Stimulated activated CD4-positive, alpha-beta T cell treated with anti-CD3 and anti-CD28 coated beads, Interleukin-12 subunit alpha, Interleukin-12 subunit beta, amount 100 ng/mL, for 24 hours (primary cell): ENCODE data around the gene CD226.
"Not testable (repeated sequence)": the region's sequence is repeated elsewhere in the genome, so short reads cannot be mapped to it uniquely, and the experiment has no call there.

ENCODE experiments used
- DNase-seq, 2 experiments: peaks; one replicate each; pipeline ENCODE4 v3.0.0-alpha.2; 2020; ENCODE audit warnings: low read depth in 2 of 2

CD226 gene

DNA sequence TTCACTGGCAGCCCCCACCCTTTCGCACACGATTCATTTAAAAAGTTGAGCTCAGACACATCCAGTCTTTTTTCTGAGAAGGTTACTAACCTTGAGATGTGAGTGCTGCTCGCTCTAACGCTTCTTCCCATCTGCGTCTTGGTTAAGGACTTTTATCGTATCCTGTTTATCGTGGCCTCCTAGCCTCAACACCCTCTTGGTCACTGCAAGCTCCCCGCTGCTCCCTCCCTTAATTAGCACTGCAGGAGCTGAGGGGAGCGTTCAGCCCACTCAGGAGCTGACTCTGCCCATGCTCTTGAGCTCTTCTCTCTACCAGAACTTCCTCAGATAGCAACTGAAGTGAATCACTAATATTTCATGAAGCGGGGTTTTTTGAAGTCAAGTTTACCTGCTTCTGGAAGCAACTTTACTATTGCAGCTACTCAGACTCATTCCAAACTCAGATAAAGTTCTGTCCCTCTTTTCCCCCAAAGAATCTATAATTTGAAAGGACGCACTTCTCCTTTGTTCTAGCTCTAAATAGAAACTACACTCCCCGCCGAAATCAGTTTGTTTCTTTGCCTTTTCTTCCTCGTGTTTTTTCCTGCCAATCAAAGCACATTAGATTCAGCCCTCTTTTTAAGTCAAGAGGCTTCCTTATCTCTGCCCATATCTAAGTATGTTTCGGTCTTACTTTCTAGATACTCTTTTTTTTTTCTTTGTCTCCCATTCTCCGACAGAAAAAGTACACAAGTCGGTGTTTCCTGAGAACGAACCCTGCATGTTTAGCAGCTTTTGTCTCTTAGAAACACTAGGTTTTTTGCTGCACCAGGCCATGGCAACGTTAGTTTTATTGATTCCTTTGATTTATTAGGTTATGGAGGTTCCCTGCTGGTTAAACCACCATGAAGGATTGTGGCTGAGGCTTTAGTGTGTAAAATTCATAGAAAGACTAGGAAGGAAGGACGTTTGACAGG lies 9.3 kb upstream of the CD226 start:
- DNase-seq: no peak

DNA sequence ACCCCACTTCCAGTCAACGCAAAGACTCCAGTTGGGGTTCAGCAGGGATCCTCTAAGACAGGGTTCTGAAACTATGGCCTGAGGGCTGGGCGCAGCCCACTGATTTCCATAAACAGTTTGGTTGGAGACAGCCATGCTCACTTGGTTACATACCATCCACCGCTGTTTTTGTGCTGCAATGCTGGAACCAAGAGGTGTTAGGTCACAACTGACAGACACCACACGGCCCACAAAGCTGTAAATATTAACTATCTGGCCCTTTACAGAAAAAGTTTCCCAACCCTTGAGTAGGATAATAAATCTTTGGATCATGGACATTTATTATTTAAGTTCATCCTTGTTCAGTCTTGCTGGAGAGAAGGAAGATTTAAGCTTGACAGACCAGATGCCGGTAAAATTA lies 8.4 kb upstream of the CD226 start:
- no peak for DNase-seq

DNA sequence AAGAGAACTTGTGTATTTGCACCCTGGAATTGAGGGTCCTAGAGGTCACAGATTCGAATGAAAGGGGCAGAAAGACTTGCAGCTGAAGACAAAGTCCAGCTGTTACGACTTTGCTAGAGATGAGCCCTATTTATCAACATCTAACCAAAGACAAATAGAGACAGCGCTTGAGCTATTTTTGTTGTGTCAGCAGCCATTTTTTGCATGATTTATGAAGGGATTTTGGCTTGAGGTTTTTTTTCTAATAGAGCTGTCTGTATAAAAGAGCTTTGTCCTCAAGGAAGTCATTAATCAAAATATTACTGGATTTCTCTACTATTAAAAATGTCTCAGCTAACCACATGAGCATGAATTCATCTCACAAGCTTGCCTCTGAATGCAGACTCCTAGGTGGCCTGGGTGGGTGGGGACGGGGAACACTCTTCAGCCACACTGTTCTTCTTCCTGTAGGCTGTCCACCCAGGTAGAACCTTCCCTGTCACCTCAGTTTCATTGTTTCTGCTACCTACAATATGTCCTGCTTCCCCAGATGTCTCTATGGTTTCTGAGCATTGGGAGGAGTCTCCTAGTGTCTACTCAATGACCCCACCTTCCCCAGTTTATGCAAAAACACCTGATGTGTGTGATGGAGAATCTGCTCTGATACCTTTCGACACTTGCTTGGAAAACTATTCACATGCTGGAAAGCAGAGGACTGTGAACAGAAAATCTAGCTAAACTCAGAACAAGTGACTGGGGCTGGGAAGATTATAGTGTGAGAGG lies 7.2 kb upstream of the CD226 start:
- no peak for DNase-seq

DNA sequence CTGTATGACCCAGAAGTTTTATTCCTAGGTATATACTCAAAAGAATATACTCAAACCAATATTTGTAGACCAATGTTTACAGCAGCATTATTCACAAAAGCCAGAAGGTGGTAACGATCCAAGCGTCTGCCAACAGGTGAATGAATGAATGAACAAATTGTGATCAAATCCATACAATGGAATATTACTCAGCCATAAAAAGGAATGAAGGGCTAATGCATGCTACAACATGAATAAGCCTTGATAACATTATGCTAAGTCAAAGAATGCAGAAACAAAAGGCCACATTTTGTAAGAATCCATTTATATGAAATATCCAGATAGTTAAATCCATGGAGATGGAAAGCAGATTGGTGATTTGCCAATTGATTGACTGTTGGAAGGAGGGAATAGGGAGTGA lies 5.5 kb upstream of the CD226 start:
- no peak for DNase-seq

DNA sequence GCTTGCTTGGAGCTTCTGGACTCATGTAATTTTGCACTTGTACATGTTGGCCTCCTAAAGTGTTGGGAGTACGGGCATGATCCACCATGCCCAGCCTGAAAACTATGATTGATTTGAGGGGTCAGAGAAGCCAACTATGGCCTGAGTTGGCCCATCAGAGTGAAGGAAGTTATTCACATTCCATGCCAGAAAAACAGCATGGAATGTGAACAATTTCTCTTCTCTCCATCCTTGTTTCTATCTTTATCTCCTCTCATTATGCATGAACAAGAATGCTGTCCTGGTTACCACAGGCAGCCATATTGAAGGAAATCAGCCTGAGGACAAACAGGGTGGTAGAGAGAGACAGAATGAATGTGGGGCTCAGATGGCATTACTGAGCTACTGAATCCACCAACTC lies 3.5 kb upstream of the CD226 start:
- DNase-seq: no peak

DNA sequence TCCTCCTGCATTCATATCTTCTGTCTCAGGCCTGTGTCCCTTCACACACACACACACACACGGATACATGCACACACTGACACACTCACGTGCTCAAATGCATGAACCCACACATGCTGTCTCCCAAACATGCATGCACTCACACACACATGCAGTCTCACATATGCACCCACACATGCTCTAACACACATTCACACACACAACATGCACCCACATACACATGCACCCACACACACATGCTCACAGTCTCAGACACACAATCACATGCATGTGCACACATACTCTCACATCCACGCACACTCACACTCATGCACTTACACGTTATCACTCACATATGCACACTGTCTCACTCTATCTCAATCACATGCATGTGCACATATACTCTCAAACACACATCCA lies 1.9 kb upstream of the CD226 start:
- no peak for DNase-seq

DNA sequence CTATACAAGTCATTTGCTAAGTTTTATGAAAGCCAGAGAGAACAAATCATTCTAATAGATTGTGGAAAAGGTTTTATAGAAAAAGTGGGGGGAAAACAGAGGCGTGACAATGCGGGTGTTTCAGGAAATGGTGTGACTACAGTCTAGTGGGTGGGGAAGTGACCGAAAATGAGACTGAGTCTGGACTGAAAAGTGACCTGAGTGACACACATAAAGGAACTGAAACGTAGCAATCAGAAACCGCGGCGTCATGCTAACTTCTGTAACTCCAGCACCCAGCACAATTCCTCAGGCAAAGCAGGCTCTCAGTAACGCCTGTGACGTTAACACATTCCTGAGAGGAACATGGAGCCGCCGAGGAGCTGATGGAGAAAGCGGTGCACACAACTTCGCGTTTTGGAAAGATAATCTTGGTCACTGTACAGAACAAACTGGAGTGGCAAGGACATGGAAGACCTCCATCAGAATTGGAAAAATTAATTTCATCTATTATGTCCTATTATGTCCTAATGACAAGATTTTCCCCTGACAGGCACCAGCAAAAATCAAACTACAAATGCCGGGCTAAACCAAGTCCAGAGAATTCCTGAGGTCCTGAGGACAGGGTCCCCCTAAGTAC lies 1.4 kb upstream of the CD226 start:
- DNase-seq: peak in 1 of 2 experiments; percentile 59

DNA sequence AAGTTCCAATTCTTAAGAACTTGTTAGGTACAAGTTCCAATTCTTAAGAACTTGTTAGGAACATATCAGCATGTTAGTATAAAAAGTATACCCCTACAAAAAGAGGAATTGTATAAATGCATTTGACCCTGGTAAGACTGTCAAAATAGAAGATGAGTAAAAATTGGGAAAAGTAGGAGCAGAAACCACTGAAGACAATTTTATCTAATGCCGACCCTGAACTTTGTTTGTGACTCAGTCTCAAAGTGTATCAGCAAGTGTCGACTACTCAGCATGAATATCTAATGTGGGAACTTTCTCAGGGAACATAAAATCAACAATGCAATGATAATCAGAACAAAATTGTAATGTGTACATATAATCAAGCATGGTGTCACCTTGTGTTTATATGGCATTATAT lies 583 bp upstream of the CD226 start:
- no peak for DNase-seq

DNA sequence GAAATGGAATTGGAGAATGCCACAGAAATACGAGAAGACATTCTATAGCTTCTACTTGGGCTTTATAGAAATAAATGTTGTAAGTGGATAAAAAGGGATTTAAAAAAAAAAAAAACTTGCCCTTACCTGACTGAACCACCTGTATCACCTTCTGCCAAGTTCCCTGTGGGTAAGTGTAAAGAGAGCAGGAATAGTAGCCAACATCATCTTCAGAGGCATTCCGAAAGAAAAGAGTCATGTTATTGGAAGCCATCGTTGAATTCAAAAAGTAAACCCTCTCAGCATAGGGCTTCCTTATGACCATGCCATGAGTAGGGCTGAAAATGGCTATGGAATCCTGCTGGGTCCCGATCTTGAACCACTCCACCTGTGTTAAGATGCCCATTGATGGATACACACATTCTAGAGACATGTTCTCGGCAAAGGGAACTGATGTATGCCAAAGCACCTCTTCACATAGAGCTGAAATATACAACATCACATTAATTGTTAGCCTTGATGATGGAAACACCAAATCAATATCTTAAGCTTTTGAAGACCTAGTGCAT lies 991 bp downstream of the CD226 start:
- DNase-seq: no peak

DNA sequence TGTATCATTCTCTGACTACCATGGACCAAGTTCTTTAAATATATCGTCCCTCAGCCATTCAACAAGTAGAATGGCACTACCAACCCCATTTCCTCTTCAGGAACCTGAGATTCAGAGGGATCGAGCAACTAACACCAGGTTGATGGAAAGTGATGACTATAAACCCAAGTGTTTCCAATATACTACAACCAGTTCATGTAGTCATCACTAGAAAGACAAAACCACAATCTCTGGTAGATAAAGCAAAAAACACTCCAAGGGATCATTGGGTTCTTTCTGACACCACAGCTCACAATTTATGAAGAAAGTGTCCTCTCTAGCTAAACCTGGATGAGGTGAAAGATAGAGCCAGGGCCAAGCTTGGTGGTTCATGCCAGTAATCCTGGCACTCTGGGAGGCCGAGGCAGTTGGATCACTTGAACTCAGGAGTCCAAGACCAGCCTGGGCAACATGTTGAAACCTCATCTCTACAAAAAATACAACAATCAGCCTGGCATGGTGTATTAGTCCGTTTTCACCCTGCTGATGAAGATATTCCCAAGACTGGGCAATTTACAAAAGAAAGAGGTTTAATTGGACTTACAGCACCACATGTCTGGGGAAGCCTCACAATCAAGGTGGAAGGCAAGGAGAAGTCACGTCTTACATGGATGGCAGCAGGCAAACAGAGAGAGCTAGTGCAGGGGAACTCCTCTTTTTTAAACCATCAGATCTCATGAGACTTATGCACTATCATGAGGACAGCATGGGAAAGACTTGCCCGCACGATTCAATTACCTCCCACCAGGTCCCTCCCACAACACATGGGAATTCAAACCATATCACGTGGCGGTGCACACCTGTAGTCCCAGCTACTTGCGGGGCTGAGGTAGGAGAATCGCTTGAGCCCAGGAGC lies 2.2 kb downstream of the CD226 start:
- no peak for DNase-seq

DNA sequence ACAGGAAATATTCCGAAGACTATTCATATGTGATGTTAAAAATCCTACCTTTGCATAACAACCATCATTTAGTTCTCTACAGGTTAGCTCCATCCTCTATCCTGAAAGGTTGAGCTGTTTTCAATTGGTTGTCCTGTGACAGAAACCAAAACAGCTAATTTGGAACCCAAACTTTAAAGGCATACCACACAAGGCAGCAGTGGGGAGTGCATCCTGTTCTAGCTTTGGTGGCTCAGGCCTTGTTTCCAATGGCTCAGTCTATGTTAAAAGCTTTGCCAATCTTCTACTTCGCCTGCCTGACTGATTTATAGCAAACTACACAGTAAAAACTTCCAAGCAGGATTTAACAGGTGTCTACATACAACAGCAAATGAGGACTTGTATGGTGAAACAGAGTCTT lies 3.2 kb downstream of the CD226 start:
- DNase-seq: no peak

DNA sequence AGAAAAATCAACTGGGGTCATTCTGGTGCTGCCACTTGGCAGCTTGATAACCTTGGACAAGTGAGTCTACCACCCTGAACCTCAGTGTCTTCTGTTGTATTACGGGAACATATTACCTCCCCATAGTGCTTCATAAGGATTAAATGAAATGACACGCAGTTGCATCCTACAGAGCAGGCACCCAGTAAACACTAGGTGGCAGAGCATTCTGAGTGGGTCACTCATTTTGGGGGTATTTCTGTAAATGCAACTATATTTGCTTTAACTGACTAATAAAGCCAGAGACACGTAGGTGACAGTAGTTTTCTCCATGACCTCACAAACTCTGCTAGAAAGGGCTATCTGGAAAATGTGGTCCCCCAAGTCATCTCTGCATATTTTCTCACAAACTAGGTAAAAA lies 4.7 kb downstream of the CD226 start:
- no peak for DNase-seq

DNA sequence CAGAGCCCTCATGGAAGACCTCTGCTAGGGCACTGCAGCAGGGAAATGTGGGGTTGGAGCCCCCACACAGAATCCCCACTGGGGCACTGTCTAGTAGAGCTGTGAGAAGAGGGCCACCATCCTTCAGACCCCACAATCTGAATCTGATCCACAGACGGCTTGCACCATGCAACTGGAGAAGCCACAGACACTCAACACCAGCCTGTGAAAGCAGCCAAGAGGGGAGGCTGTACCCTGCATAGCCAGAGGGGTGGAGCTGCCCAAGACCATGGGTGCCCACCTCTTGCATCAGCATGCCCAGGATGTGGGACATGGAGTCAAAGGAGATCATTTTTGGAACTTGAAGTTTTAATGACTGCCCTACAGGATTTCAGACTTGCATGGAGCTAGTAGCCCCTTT lies 6.5 kb downstream of the CD226 start:
- no peak for DNase-seq

DNA sequence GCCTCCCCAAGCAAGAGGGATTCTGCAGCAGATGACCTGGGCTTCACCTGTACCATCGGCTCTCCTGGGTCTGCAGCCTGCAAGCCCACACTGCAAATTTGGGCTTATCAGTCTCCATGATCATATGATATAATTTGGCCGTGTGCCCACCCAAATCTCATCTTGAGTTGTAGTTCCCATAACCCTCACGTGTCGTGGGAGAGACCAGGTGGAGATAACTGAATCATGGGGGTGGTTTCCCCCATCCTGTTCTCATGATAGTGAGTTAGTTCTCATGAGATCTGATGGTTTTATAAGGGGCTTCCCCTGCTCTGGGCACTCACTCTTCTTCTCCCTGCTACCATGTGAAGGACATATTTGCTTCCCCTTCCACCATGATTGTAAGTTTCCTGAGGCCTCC lies 7.9 kb downstream of the CD226 start:
- DNase-seq: not testable (repeated sequence)

DNA sequence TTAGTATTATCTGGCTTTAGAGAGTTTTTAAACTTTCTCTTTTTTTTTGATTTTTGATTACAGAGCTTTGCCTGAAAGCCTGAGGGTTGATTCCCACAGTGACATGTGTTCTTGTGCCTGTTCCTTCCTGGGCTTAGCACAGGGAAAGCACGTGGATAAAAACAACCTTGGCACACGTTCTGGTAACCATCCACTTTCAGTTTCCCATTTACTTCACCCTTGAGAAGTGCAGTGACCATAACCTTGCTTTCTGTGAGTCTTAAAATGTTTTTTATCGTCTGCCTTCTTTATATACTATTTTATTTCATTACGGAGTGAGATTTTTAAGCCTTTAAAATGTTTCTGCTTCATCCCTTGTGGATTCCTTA lies 11.5 kb downstream of the CD226 start:
- no peak for DNase-seq

DNA sequence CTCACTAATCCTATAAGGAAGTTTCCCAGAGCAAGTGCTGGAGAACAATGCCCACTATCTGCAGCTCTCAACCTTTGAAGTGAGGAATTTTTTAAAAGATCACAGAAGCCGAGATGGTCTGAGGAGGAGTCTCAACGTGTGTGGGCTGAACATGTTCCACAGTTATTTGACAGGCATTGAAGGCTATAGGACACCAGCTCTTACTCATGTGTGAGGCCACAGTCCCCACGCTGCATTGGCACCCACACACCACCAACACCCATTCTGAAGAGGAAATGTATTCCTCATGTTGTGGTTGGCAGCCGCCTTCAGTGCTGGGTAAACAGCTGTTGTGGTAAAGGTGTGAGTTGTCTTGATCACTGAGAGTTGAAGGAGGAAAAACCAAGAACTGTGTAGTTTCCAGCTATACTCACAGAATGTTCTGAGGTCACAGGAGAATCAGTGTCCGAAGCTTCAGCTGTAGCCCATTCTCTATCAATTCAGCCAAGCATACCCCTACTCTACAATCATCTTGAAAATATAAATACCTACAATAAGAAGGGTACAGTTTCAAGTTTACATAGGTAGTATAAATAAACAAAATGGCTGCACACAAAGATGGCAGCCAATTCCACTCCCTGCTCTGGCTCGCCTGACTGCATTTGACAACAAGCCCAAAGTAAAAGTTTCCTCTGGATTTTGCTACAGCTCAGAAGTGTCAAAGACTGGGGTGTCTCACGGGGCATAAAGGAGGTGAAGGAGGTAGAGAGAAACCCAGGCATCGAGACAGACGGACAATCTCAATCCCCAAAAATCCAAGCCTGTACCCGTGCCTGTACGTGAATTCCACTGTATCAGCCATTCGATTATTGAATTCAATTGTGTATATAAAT lies 12.1 kb downstream of the CD226 start:
- peak; percentile 74 to 79 for DNase-seq

DNA sequence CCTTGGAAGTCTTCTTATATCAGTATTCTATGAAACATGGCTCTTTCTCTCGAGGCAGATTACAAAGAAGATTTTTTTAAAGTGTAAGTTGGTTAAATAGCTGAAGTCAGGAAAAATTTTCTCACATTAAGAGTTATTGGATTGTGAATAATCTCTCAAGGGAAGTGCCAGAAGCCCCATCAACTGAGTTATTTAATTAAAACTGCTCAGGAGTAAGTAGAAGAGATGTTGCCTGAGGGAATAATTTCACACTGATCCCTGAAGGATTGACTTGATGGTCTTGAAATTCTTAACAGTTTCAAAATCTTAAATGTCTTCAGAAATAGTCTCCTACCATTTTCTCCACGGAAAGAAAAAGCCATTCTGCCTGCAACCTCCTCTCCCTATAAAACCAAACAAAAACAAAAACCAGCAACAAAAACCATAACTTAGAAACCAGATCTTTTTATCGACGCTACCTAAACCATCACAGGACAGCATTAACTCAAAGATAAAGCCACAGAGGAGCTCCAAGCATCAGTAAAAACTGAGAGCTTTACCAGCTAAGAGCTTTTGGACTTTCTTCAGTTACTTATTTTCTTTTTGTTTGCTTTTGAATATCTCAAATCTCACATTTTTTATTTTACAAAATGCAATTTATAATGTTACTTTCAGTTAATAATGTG lies 12.9 kb downstream of the CD226 start:
- DNase-seq: no peak

DNA sequence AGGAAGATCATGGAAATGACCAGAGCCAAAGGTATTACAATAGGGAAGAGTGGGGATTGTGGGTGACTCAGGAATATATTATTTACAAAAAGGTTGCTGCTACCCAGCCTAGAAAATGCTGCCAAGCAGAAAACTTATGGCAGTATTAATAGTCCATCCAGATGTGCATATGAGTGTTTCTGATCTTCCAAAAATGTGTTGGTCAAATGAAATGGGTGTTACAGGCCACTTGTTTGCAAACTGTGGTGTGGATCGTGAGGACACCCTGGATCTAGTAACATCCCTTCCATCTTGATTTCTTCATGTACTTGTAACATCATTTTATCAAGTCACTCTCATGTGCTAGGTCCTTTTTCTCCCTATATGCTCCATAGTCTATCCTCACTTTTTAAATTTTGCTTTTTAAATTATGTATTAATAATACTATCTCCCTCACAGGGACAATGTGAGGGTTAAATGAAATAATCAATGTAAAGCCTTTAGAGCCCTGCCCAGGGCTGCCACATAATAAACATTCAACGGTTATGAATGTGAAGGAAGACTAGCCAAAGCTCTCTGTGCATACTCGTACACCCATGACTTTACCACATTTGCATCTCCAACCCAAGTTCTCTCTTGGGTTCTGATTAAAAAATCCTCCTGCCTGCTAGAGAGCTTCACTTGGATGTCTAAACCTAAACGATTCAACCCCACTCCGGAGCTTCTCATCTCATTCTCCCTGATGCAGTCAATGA lies 18.5 kb downstream of the CD226 start:
- DNase-seq: no peak

DNA sequence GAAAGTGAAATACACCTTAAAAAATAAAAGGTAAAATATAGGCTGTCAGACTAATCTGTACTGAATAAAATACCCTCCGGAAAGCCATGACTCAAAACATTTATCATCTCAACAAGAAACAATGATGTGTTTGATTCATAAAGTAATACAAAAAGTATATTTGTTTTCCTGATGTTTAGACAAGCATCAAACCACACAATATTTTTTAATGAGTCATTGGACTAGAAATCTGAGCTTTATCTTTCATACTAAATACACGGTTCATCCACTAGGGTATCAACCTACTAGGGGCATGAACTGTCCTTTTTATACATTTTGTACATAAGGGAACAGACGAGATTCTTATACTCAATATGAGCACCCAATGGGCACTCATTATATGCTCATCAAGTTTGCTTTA lies 31.3 kb downstream of the CD226 start:
- no peak for DNase-seq
